ENCODE results near the gene SLAMF6.

- TF ChIP-seq CTCF (optimal IDR thresholded peaks at IDR 0.05 in 1 of 3, IDR thresholded peaks at IDR 0.05 in 1 of 3, conservative IDR thresholded peaks at IDR 0.05 in 1 of 3; ENCODE audit: extremely low read depth in 1 of 3, insufficient read depth in 2 of 3, low read length in 3 of 3), result no peak
- no peak for TF ChIP-seq EZH2 (IDR thresholded peaks at IDR 0.05; ENCODE audit: low read length)
These were observed 1.5 kb downstream of the SLAMF6 start for GRCh38 chr1:160521554-160521953.

Data from keratinocyte (primary cell).